Left kidney (tissue), 2 donors: Measurements from ENCODE around the gene ANG. TPM values are rescaled to one million over a fixed set of nuclear protein-coding genes. Genes with fewer than 3 reads are reported as not detected.

Experiments used
- DNase-seq: peaks from one replicate; pipeline ENCODE4 v3.0.0-alpha.2; 2013
- polyA plus RNA-seq: library from polyadenylated mRNA; unstranded; fragments of 120-200 nt; gene quantifications from one replicate; pipeline ENCODE4 v1.2.1, GENCODE V29; 2013; ENCODE audit not compliant: insufficient read length

Gene ANG
- polyA plus RNA-seq, 1 donor, result 3.3 TPM

DNA sequence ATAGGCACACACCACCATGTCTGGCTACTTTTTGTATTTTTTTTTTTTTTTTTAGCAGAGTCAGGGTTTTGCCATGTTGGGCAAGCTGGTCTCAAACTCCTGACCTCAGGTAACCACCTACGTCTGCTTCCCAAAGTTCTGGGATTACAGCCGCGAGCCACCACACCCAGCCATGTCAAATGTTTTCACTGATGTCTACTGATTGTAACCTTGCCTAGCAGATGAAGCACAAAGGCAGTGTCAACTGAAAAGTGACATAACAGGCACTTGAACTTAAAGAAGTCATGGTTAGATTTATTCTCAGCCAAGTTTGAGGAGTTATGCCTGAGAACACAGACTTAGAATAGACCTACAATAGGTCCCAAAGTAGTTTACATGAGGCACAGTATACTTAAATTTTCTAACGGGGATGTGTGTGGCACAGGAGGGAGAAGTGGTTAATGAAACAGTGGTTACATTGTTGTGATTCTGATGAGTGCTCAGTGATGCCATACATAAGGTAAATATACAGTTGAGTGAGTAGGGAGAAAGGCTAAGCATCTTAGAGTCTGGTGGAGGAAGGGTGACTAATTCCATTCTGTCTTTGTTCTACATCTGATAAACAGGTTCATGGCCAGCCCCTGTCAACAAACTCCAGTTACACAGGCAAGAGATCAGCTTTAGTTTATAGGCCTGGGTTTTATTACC, 16.8 kb upstream of the ANG start:
- DNase-seq, result no peak

DNA sequence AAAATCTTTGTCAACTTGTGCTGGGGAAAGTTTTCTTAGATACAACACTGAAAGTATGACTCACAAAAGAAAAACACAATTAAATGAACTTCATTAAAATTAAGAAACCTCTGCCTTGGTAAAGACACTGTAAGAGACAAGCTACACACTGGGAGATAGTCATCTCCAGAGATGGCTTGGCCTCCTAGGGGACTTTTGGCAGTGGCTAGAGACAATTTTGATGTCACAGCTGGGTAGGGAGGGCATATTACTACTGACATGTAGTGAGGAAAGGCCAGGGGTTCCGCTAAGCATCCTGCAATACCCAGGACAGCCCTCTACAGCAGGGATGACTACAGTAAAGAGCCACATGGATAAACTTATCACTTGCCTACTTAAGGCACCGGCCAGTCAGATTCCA, 12.9 kb upstream of the ANG start:
- DNase-seq, result no peak

DNA sequence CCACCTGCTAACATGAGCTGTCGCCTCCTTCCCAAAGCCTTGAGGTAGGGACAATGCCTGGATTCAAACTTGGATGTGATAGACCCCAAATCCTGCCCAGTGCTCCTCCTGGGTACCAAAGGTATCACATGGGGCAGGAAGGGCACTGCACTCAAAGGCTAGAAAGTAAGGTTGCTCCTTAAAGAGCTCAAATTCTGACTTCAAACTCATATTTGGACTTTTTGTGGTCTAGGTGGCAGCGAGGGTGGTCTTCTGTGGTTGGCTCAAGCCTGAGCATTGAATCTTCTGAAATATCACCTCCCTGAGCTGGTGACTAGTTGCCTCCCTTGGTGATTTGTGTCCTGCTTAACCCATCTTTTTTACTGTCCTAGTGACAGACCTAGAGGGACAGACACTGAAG, 12.5 kb upstream of the ANG start:
- DNase-seq, result no peak

DNA sequence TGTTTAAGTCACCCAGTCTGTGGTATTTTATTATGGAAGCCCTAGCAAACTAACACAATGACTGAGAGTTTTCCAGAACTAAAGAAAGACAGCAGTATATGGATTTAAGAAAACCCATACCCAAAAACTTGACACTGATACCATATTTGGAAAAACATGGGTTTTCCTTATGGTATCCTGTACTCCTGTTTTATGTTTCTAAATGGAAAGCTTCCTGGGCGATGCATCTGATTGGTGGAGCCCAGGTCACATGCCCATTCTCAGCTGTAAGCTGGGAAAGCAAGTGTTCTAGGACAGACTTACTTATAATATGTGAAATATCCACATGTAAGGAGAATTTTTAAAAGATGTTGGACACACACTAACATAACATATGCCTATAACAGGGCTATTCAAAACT, 8.7 kb upstream of the ANG start:
- peak; percentile 17 for DNase-seq

DNA sequence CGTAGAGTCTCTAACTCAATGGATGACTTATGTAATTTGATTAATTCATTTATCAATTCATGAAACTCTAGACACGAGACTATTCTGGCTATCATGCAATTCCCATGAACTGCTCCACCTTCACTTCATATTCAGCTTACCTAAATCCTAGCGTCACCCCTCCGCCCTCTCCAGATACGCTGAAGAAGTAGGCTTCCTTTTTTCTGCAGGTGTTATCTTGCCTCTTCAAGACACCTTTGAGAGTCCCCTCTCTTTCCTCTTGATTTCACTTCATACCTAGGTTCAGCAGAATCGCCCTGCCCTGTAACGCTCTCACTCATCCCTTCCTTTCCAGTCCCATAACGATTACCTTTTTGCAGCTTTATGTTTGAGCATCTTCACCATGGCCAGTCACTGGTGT, 8.2 kb upstream of the ANG start:
- DNase-seq, result no peak

DNA sequence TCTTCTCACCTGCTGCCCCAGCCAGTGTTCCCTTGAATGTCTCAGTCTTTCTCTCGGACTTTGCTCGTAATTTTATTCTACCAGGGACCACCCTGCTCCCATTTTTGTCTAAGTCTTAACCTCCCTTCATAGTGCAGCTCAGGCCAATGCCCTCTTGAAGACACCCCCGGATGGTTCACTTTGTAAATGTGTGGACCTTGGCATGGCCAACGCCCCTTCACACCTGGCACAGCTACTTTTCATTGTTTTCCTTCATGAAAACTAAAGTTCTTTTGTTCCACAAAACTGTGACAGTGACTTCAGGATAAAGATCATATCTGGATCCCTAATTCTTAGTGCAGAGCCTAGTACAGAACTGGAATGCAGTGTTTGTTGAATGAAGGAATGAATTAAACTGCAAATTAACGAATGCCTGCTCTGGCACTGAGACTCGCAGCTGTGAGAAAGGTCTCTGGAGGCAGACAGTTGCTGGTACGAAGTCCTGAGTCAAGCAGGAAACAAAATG, 7.7 kb upstream of the ANG start:
- DNase-seq, result no peak

DNA sequence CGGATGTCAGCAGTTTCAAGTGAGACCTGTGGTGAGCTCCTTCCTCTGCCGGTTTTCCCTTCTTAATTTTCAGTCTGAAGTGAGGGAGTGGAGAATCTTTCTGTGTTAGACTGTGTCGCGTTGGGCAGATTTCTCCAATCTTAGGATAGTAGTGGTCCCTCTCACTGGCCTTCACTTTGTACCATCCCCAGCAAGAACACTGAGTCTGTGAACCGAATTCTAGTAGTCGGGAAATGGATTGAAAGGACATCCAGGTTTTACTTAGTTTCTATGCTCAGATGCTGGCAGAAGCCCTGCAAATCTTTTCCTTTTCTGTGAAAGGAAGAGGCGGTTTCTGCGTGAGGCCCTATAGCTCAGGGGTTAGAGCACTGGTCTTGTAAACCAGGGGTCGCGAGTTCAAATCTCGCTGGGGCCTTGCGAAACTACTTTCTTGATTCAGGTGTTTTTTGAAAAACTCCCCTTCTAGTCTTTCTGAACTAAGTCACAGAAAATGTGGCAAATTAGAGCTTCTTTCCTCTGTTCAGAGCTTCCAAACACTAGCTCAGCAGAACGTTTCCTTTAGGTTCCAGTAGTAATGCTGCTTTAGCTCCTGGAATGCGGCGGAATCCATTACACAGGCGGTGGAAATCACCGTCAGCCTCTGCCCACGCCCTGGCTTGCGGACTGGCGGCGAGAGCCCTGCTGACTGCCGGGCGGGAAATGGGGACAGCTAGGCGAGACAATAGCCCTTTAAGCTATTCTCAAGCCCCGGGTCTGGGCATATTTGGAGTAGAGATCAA, 7.0 kb upstream of the ANG start:
- peak; percentile 88 for DNase-seq

DNA sequence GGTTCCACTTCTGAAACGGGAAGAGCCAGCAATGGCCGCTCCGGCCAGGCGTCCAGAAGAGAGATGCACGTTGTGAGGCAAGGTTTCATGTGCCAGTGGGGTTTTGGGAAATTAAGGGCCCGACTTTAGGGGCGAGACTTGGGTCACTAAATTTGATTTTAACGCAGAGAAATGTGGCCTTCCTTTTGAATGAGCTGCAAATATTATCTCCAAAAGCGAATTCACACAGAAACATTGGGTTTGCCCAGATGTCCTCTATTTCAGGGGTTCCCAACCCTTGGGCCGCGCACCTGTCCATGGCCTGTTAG, 6.5 kb upstream of the ANG start:
- no peak for DNase-seq

DNA sequence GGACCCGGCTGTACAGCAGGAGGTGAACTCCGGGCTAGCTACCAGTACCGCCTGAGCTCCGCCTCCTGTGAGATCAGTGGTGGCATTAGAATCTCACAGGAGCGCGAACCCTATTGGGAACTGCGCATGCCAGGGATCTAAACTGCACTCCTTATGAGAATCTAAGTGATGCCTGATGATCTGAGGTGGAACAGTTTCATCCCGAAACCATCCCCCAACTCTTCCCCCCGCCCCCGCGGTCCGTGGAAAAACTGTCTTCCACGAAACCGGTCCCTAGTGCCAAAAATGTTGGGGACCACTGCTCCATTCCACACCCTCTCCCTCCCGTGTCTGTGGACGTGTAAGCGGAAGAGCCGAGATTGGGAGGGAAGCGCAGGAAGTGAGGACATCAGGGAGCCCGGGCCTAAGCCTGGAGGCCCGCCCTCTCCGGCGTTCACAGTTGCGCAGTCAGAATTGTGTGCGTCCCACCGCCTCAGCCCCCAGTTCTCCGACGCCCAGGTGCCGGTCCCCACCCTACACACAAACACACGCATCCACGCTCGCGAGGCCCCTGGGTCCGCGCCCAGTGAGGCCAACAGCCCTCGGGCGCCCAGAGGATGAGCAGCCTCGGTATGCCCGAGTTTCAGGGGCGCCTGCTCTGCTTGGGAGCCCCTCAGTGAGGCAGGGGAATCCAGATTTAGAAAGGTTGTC, 6.0 kb upstream of the ANG start:
- DNase-seq, result peak; percentile 93

DNA sequence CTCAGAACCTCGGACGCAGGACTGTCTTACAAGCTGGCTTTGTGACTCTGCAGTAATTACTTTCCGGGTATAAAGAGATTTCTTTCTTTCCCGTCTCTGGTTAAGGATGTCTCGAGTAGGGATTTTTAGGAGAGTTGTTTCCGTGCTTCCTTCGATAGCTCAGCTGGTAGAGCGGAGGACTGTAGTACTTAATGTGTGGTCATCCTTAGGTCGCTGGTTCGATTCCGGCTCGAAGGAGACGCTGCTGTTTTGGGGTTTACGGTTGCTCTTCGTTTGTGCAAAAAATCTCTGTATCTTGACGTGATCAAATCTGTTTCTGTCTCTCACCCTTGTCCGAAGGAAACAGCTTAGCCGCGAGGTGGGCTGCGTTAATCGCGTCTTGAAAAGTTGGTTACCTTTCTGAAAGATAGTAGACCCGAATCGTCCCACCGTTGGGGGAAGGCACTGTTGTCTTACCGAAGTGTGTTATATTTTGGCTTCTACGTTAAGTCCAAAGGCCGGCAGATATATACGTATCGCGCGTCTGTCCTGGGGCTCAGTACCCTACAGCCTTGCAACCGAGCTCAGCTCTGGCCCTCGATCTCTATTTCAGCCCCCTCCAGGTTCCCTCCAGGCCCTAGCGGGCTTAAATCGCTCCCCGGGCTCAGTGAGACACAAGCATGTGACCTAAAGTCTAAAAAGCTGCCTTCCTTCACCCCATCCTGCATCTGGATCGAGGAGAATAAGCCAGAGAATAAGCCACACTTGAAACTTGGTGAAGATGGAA, 5.3 kb upstream of the ANG start:
- DNase-seq, result peak; percentile 91

DNA sequence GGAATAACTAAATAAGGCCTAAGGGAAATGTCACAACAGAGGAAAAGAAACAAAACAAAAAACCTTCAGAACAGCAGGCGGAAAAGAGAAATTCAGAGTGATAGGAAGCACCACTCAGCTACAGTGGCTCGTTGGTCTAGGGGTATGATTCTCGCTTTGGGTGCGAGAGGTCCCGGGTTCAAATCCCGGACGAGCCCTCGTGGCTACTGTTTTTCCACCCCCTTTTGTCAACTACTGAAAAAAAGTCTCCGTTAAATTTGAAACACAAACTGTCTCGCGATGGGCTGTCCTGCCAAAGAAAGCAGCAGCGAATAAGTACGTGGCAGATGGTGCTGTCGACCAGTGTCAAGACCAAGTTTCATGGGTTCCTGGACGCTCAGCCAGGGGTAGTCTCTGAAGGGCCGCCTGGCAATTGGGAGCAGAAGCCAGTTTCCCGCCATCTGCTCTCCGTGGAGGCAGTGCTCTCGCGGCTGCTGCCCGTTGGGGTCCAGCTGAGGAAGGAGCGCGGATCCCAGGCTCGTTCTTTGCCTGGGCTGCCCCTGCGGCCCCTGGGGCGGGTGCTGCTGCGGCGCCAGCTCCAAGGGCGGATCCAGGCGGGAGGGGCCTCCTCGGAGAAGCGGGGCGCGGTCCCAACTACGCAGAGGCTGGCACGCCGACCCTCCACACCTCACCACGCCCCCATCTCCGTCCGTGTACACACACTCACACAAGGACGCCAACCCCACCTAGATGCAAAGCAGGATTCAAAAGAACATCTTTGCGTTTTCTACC, 4.5 kb upstream of the ANG start, which contains the start of gene RNASE4:
Gene RNASE4, plus strand, starts transcription at position 670 of the 771 bp plus-strand sequence. CDS start 14,812 bp downstream, outside the sequence.
- peak; percentile 79 for DNase-seq

DNA sequence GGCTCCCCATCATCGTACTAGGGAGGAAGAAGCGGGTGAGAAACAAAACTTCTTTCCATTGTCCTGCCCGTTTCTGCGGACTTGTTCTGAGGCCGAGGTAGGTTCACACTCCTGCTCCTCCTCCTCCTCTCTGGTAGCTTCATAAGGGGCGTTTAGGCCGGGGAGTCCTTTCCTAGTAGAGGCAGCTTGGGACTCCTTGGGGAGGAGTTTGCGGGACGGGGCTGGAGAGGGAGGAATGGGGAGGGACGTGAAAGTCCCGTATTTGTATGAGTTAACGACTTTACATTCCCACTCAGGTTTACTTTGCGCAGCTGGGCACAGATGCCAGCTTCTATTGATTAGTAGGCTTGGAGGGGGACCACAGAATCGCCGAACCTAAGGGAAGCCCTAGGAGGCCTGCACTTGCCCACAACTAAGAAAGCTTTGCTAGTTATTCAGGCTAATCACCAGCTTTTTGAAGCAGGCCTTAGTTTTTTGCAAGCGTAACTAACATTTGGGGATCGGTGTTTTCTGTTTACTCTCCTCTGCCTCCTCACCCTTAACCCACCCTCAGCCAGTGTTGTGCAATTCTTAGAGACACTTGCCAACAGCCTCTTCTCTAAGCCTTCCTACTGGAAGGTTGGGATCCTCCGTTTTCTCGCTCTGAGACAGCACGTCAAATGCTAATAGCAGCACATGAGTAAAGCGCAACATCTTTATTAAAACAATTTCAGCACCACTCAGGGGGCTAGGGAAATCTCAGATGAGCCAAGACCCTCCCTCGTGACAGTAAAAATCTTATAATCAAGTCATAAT, 3.7 kb upstream of the ANG start:
- DNase-seq, result peak; percentile 53

DNA sequence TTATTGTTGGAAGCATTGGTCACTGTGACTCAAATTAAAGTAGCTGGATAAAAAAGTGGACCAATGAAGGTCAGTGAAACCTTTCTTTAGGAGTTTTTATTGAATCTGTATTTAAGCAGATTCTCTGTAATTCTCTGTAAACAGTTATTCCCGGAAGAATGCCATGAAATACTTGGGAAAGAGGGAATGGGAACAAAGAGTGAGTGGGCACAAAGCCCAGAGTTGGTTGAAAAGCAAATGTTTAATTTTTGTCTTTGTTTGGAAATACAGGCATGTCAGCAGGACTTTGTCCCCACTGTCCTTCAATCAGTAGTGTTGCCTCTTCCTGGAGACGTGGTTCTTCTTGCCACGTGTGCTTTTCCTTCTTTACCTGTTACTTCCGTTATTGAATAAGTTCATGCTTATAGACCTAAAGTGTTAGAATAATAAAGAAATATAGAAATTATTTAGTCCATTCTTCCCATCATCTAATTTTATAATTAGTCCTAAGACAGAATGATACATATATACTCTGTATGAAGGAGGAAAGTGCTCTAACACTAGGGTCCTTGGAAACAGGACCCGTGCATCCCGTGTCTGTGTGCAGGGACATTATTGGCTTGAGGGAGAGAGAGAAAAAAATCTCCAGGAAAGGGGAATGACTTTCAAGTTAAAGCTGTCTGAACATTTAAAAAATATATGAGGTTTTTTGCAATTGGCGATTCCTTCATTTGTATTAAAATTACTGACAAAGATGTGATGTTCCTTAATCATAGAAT, 2.0 kb upstream of the ANG start:
- no peak for DNase-seq

DNA sequence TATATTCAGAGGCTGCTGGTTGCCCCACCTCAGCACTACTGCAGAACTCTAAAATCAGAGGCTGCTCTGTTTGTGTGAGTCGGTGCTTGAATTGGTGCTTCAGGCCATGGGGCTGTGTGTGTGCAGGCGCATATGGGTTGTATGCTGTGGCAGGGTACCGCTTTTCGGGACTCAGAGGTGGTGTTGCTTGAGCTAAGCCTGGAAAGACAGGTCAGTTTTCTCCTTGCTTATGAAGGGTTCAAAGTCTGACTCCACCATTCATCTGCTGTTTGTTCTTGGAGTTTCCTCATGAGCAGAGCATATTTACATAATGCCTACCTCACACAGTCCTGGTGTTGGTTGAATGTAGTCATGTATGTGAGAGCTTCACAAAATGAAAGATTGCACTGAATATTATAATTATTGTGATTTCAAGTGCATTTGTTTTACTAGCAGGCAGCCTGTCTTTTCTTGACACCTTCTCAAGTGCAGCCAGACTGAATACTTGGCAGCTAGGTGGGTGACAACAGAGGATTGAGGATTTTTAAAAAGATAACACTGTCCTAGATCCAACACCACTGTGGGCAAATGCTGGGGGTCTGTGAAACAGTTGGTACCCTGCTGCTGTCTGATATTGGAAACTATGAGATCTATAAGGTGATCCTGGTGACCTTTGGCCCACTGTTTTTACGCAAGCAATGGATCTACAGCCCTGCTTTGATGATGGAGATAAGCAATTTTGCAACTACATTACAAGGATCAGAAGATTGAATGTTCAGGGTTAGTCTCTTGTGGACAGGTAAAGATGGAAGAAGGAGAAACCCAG, 1.0 kb upstream of the ANG start:
- no peak for DNase-seq

DNA sequence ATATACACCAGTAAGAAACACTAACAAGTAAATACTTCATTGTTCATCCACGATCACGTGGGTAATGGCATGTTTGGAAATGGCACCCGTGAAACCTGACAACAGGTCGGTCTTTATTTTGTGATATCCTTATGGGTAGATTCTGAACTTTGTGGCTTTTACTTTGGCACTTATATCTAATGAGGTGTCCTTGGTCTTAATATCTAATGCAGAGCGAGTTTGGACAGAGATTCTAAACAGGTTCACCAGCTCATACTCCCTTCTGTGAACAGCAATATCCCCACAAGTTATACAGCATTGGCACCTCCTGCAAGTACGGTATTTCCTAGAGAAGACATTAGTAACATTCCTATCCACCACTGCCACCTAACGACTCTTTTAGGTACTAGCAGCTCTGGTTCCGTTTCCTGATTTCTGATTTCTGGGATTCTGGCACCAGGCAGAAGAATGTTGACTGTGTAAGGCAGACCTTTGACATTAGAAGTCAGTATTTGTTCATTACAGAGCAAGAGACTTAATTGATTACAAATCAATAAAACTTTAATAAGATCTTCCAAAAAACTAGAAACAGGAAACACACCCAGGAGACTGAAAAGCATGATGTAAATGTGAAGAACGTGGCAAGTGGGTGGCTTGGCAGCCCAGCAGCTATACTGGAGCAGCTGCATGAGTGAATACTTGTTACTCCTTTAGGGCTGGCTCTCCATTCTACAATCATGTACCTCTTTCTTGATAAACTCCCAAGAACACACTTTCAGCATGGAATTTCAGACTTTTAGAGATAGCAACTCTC, 2.5 kb downstream of the ANG start:
- DNase-seq, result peak; percentile 79

DNA sequence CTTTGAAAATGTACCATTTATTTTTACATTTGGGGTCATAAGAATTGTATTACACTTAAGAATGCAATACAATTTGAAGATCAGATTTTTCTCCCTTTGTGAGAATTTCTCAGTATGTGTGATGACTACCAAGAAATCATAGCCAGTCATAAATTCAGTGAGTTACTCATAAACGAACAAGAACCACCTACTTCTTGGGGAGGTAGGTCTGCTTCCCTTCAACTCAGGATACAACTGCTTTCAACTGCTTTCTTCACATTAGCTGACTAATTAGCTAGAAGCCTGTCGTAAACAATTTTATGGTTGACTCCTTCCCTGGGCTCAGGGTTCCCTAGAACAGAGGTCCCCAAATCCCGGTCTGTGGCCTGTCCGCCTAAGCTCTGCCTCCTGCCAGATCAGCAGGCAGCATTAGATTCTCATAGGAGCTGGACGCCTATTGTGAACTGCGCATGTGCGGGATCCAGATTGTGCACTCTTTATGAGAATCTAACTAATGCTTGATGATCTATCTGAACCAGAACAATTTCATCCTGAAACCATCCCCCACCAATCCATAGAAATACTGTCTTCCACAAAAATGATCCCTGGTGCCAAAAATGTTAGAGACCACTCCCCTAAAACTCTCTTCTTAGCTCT, 3.7 kb downstream of the ANG start:
- DNase-seq, result no peak

DNA sequence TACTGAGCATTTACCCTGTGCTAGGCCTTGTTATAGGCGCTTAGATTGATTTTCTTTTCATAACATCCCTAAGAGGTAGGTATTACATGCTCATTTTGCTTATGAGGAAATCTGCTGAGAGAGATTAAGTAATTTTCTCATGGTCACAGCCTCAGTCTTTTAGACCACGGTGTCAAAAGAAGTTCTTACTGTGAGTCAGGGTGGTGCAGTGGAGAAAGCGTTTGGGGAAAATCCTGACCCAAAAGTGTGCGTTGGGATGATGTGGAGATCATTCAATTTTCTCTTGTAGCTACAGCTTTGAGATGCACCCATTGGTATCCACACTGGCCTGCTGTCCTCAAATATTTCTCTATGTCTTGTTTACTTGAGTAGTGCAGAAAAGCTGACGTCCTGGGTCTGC, 8.2 kb downstream of the ANG start:
- no peak for DNase-seq
